Astrocyte (in vitro differentiated cells and primary cell): ENCODE measurements around the gene SHFL. TPM values are rescaled to one million over a fixed set of nuclear protein-coding genes. Genes with fewer than 3 reads are reported as not detected.

ENCODE experiments used
- DNase-seq: peaks from one replicate; pipeline ENCODE4 v3.0.0-alpha.2; 2010; ENCODE audit warnings: low read depth
- FAIRE-seq: peaks from 2 replicates; lab custom pipeline; 2011; peaks lifted over from hg19 to GRCh38; lab: Jason Lieb, UNC
- H2AFZ ChIP-seq: 2 replicates; pipeline ENCODE4 v1.6.0; 2012; ENCODE audit warnings: low read depth, low read length, inconsistent platforms
- H3K27ac ChIP-seq: 2 replicates; pipeline ENCODE4 v1.5.1; 2011; ENCODE audit warnings: low read depth, low read length, inconsistent platforms
- H3K27me3 ChIP-seq: 2 replicates; pipeline ENCODE4 v1.6.0; 2011; ENCODE audit warnings: low read length, inconsistent platforms; ENCODE audit not compliant: insufficient read depth
- H3K36me3 ChIP-seq: 2 replicates; pipeline ENCODE4 v1.5.1; 2011; ENCODE audit warnings: low read length, inconsistent platforms; ENCODE audit not compliant: insufficient read depth
- H3K4me1 ChIP-seq: 2 replicates; pipeline ENCODE4 v1.5.1; 2011; ENCODE audit warnings: low read length, inconsistent platforms; ENCODE audit not compliant: insufficient read depth
- H3K4me2 ChIP-seq: 2 replicates; pipeline ENCODE4 v1.6.0; 2012; ENCODE audit warnings: low read length, inconsistent platforms
- H3K4me3 ChIP-seq: 2 replicates; pipeline ENCODE4 v1.5.1; 2011; ENCODE audit warnings: low read depth, mild to moderate bottlenecking, low read length, inconsistent platforms; ENCODE audit not compliant: insufficient read depth
- H3K79me2 ChIP-seq: 2 replicates; pipeline ENCODE4 v1.6.0; 2012; ENCODE audit warnings: mild to moderate bottlenecking, low read length, inconsistent platforms; ENCODE audit not compliant: insufficient read depth
- H3K9ac ChIP-seq: 2 replicates; pipeline ENCODE4 v1.6.0; 2012; ENCODE audit warnings: mild to moderate bottlenecking, low read length, inconsistent platforms
- H3K9me3 ChIP-seq: 2 replicates; pipeline ENCODE4 v1.5.1; 2012; ENCODE audit warnings: low read depth, mild to moderate bottlenecking, low read length, inconsistent platforms; ENCODE audit not compliant: insufficient read depth
- H4K20me1 ChIP-seq: 2 replicates; pipeline ENCODE4 v1.6.0; 2012; ENCODE audit warnings: low read length, inconsistent platforms; ENCODE audit not compliant: insufficient read depth
- H3K27ac Mint-ChIP-seq: one replicate; pipeline ENCODE4 v1.8.0; 2021; ENCODE audit warnings: mild to moderate bottlenecking, mixed read lengths; ENCODE audit not compliant: unreplicated experiment
- H3K27me3 Mint-ChIP-seq: one replicate; pipeline ENCODE4 v1.8.0; 2021; ENCODE audit warnings: low read depth, mixed read lengths; ENCODE audit not compliant: unreplicated experiment
- H3K36me3 Mint-ChIP-seq: one replicate; pipeline ENCODE4 v1.8.0; 2021; ENCODE audit warnings: low read depth, mixed read lengths; ENCODE audit not compliant: unreplicated experiment
- H3K4me1 Mint-ChIP-seq: one replicate; pipeline ENCODE4 v1.8.0; 2021; ENCODE audit warnings: low read depth, mixed read lengths; ENCODE audit not compliant: unreplicated experiment
- H3K4me3 Mint-ChIP-seq: one replicate; pipeline ENCODE4 v1.8.0; 2021; ENCODE audit warnings: mild to moderate bottlenecking, moderate library complexity, mixed read lengths; ENCODE audit not compliant: unreplicated experiment
- H3K9me3 Mint-ChIP-seq: one replicate; pipeline ENCODE4 v1.8.0; 2021; ENCODE audit warnings: mild to moderate bottlenecking, mixed read lengths; ENCODE audit not compliant: unreplicated experiment
- EZH2 ChIP-seq: IDR thresholded peaks from 2 replicates; pipeline ENCODE4 v1.6.1; 2012; ENCODE audit warnings: mild to moderate bottlenecking, low read length, inconsistent platforms; ENCODE audit not compliant: insufficient read depth
- total RNA-seq: library from RNA; stranded (reverse); gene quantifications from 2 replicates; pipeline ENCODE4 v1.2.1, GENCODE V29; 2021
- TF ChIP-seq, protein P1 (sequence below): IDR thresholded peaks from 2 replicates; pipeline ENCODE4 v1.5.1; 2011; ENCODE audit warnings: low read depth, mild to moderate bottlenecking, inconsistent platforms, low read length, moderate library complexity; ENCODE audit not compliant: insufficient read depth

SHFL gene
- total RNA-seq, 1 donor from 2014 or later, result 73.5 TPM

- no peaks in the 10 kb centered on the region for H3K36me3 Mint-ChIP-seq
- FAIRE-seq, result no peak
- no peak for TF ChIP-seq EZH2
- TF ChIP-seq, protein P1, sequence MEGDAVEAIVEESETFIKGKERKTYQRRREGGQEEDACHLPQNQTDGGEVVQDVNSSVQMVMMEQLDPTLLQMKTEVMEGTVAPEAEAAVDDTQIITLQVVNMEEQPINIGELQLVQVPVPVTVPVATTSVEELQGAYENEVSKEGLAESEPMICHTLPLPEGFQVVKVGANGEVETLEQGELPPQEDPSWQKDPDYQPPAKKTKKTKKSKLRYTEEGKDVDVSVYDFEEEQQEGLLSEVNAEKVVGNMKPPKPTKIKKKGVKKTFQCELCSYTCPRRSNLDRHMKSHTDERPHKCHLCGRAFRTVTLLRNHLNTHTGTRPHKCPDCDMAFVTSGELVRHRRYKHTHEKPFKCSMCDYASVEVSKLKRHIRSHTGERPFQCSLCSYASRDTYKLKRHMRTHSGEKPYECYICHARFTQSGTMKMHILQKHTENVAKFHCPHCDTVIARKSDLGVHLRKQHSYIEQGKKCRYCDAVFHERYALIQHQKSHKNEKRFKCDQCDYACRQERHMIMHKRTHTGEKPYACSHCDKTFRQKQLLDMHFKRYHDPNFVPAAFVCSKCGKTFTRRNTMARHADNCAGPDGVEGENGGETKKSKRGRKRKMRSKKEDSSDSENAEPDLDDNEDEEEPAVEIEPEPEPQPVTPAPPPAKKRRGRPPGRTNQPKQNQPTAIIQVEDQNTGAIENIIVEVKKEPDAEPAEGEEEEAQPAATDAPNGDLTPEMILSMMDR, result no peak
Measured at GRCh38 chr19:10052602-10053360, 33.3 kb upstream of the SHFL start.

GRCh38 chr19:10061717-10062310, 24.3 kb upstream of the SHFL start:
- no peak overlapping the region for H3K4me2 ChIP-seq
- H3K4me3 ChIP-seq, result no peak overlapping the region
- no peak overlapping the region for H3K27ac ChIP-seq
- H4K20me1 ChIP-seq, result no peaks in the 10 kb centered on the region
- Mint-ChIP-seq H3K27ac (no peak overlapping the region), H3K4me3 (no peak overlapping the region), H3K27me3 (peaks cover 68% of the 10 kb centered on the region), H3K36me3 (no peaks in the 10 kb centered on the region), H3K4me1 (no peaks in the 10 kb centered on the region), H3K9me3 (peaks cover 10% of the 10 kb centered on the region)
- H2AFZ ChIP-seq, result no peak overlapping the region
- DNase-seq, result no peak
- H3K9me3 ChIP-seq, result no peaks in the 10 kb centered on the region
- H3K27me3 ChIP-seq, result peaks cover 3% of the 10 kb centered on the region
- FAIRE-seq, result no peak
- no peaks in the 10 kb centered on the region for H3K4me1 ChIP-seq
- H3K79me2 ChIP-seq, result no peaks in the 10 kb centered on the region
- no peak overlapping the region for H3K9ac ChIP-seq
- TF ChIP-seq EZH2, result no peak
- TF ChIP-seq, protein P1, result no peak
- H3K36me3 ChIP-seq, result no peaks in the 10 kb centered on the region

More at GRCh38 chr19:10052602-10053360, 33.3 kb upstream of the SHFL start:
- H3K4me3 Mint-ChIP-seq, result no peak overlapping the region
- no peaks in the 10 kb centered on the region for H3K4me1 ChIP-seq
- no peak overlapping the region for H3K4me3 ChIP-seq
- no peaks in the 10 kb centered on the region for H3K27me3 ChIP-seq
- H3K9me3 Mint-ChIP-seq, result no peaks in the 10 kb centered on the region
- no peak overlapping the region for H3K9ac ChIP-seq
- H3K27ac ChIP-seq, result no peak overlapping the region
- no peaks in the 10 kb centered on the region for H4K20me1 ChIP-seq
- H3K9me3 ChIP-seq, result no peaks in the 10 kb centered on the region
- H3K4me2 ChIP-seq, result no peak overlapping the region
- H3K79me2 ChIP-seq, result no peaks in the 10 kb centered on the region
- H3K36me3 ChIP-seq, result no peaks in the 10 kb centered on the region
- H3K4me1 Mint-ChIP-seq, result no peaks in the 10 kb centered on the region
- DNase-seq, result no peak
- no peak overlapping the region for H2AFZ ChIP-seq
- H3K27me3 Mint-ChIP-seq, result peaks cover 59% of the 10 kb centered on the region
- no peak overlapping the region for H3K27ac Mint-ChIP-seq

GRCh38 chr19:10068205-10068604, 17.9 kb upstream of the SHFL start:
- Histone ChIP-seq H3K79me2 (no peaks in the 10 kb centered on the region), H3K4me1 (no peaks in the 10 kb centered on the region), H3K27me3 (peaks cover 6% of the 10 kb centered on the region), H3K9ac (no peak overlapping the region), H2AFZ (no peak overlapping the region), H3K36me3 (no peaks in the 10 kb centered on the region), H3K4me2 (no peak overlapping the region), H3K4me3 (no peak overlapping the region), H3K9me3 (no peaks in the 10 kb centered on the region), H4K20me1 (no peaks in the 10 kb centered on the region), H3K27ac (no peak overlapping the region)
- TF ChIP-seq EZH2, result no peak
- TF ChIP-seq, protein P1, result no peak
- peaks cover 12% of the 10 kb centered on the region for H3K9me3 Mint-ChIP-seq
- FAIRE-seq (no peak), DNase-seq (no peak)
- H3K4me3 Mint-ChIP-seq, result no peak overlapping the region
- H3K27me3 Mint-ChIP-seq, result peaks cover 71% of the 10 kb centered on the region
- no peak overlapping the region for H3K27ac Mint-ChIP-seq
- no peaks in the 10 kb centered on the region for H3K36me3 Mint-ChIP-seq
- H3K4me1 Mint-ChIP-seq, result no peaks in the 10 kb centered on the region
